Stimulated activated naive CD4-positive, alpha-beta T cell treated with Interleukin-2 at 50 U/mL for 16 hours (primary cell): ENCODE measurements around the gene GNB1.

Experiments used
- DNase-seq: peaks from one replicate; lab custom pipeline; 2025; lab: John Stamatoyannopoulos, UW

GNB1 gene

DNA sequence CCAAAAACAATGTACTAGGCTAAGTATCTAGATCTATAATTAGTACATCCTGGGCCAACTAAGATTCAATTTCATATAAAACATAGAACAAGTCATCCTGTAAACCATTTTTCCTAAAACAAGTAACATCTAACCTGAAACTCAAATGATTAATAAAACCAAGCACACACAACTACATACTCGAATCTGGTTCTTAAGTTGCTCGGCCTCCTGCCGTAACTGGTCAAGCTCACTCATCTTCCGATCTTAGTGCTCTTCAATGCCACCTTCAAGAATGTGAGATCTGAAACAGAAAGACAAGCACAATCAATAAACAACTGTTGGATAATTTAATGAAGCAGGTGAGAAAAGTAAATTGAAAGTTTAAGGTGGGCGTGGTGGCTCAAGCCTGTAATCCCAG lies 65.7 kb downstream of the GNB1 start:
- DNase-seq: no peak

DNA sequence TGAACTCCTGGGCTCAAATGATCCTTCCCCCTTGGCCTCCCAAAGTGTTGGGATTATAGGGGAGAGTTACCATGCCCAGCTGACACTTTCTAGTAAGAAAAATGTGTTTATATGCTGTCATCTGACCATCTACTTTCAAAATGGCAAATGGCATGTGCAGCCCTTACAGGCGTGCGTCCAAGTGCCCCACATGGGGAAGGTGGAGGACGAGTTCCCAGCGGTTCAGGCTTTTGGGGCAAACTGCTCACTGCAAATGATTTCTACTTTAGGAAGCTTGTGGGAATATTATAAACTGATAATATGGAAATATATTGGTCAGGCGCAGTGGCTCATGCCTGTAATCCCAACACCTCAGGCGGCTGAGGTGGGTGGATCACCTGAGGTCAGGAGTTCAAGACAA lies 71.1 kb downstream of the GNB1 start:
- DNase-seq: no peak

DNA sequence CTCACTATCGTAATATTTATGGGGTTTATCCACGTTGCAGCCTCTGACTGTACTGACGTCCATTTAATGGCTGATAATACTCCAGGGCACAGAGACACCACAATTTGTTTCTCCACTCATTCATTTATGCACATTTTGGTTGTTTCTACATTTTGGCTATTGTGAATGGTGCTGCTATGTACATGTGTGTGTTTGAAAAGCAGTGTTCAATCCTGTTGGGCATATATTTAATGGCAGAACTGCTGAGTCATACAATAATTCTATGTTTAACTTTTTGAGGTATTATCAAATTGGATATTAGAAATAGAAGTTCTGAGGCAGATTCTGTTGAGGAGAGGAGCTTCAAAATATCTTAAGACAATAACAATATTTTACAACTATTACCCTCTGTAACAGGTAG lies 73.7 kb downstream of the GNB1 start:
- no peak for DNase-seq

DNA sequence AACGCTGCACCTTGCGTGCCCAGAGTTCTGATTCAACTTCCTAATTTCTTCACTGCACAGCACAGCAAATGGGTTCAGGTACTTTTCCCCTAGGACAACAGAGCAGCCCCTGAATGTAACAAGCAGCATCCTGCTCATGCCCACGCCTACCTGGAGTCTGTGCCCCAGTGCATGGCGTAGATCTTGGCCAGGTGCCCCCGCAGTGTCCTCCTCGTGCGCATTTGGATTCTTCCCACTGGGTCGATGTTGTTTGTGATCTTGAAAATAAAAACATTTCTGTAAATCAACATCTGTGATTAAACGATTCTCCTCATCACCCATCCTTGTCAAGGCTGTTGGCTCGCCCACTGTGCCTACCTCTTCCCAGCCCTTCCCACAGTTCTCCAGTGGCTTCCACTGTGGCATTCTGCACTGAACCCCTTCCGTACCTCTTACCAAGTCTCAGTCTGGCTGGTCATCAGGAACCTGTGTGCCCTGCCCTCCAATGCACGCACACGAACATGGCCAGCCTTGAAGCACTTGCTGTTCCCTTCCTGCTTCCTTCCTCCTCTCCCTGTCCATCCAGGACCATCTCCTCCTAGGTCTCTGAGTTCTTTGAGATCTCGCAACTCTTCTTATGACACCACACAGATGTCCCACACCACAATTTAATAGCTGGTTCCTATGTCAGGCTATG lies 75.1 kb downstream of the GNB1 start:
- no peak for DNase-seq

DNA sequence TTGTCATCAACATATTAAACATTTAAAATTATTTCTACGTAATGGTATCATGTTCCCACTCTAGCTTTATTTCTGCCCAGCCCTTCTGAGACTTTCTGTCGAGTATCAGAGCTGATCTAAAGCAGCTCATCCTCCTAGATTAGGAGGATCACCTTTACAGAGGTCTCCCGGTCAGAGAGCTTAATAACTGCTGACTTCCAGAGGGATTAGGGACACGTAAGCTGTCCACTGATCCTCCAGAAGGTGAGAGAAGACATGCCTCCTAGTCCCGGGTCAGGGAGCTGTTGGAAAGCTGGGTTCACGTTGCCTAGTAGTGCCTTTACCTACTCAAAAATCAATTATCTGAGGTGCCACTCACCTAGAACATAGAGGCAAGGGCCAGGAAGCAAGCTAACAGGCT lies 81.4 kb downstream of the GNB1 start:
- no peak for DNase-seq

DNA sequence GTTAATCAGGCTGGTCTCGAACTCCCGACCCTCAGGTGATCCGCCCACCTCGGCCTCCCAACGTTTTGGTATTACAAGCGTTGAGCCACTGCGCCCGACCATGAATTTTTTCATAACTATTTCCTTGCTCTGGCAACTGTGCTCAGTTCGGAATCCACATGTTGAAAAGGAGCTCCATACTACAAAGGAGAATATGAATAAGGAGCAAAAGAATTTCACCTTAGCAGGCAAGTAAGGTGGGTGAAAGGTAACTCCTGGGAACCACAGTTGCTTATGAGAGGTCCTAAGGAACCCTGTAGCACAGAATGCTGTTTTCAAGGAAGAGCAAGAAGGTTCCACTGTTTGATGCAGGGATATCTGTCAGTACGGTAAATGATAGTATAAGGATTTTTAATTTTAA lies 82.7 kb downstream of the GNB1 start:
- DNase-seq: no peak

DNA sequence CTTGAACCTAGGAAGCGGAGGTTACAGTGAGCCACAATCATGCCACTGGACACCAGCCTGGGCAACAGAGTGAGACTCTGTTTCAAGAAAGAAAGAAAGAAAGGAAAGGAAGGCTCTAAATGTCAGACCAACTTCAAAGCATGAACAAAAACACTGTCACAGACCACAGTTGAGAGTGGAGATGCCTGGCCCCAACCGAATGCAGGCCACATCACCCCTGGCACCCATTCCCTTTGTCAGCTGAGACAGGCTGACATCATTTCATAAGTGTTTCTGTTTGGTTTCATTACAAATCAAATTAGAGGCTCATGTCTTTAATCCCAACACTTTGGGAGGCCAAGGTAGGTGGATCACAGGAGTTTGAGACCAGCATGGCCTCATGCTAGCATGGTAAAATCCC lies 84.0 kb downstream of the GNB1 start:
- DNase-seq: no peak

DNA sequence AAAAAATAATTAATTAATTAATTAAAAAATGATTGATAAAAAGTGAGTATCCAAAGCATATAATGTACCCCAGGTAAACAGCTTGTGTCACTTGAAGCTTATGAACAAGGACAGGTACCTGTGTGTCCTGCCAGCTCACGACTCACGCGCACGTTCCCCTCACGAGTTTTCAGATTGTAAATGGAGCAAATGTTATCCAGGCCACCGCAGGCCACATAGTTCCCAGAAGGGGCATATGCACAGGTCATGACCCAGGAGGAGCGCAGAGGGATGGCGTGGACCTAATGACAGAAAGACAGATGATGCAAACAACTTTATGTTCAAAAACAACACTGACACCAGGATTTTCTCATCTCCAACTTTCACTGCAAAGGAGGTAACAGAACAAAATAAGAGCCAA lies 86.6 kb downstream of the GNB1 start:
- no peak for DNase-seq

DNA sequence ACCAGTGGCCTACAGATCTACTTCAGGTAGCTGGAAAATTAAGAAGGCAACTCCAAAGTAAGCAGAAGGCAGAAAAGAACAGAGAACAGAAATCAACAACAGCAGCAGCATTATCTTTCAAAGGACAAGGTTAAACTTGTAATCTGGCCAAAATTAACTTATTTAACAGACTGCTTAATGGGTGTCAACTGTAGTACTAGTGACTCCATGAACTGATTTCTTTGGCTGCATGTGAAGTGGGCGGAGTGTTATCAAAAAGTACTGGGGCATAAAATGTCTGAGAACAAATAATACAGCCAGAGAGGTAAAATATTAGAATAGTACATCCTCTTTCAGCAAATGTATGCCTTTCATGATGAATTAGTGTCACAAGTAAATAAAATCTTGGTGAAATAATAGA lies 88.0 kb downstream of the GNB1 start:
- DNase-seq: no peak

DNA sequence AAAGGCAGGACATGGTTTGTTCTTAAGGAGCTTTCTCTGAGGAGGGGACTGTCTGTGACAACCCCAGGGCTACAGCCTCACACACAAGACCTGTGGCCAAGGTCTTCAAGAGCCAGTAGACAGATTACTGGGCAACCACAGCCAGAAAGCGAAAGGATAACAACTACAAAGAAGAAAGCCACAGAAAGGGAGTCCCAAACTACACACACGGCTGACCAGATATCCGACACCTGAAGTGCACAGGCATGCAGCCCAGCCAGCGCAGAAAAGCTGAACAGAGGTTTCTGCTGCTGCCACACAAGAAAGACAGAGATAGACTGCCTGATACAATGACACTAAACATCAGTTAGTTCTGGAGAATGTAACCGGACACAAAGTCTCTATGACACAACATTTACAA lies 91.2 kb downstream of the GNB1 start:
- DNase-seq: no peak

DNA sequence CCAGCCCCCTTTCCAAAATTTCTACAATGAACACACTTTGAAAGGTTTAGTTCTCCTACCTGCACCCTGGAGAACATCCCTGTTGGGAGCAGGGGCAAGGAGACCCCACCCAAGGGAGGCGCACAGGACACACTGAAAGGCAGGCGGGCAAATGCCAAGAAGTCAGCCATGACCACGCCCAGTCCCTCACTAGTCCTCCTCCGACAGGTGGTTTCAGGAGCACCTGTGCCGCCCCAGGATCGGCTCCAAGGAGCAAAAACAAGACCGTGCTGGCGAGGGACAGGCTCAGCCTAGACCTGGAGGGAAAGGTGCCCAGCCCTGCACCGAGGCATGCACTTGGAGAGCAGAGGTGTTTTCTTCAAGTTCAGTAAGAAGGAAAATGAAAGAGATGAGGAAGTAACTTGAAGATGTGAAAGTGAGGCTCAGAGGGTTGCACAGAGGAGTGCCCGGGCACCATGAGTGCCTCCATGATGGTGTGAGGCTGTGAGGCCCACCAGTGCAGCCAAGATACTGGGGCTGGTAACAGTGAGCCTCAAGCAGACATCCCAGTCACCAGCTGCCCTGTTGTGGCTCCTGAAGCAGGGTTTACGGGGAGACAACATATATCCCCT lies 93.1 kb downstream of the GNB1 start:
- no peak for DNase-seq

DNA sequence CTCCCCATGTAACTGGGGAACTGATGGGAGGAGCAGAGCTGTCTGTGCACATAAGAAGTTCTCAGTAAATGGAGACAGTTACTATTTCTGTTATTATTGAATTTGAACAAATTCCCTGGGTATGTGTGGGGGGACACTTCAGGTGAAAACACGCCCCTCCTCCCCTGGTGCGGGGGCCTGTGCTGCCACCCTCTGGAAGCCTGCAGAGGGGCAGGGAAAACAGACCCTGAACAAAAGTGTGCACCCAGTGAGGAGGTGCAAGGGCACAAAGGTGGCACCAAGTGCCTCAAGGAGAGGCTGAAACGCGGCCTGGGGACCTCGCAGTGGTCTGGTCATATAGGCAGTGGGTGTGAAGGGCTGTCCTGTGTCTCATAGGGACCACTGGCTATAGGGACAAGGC lies 94.4 kb downstream of the GNB1 start:
- no peak for DNase-seq

DNA sequence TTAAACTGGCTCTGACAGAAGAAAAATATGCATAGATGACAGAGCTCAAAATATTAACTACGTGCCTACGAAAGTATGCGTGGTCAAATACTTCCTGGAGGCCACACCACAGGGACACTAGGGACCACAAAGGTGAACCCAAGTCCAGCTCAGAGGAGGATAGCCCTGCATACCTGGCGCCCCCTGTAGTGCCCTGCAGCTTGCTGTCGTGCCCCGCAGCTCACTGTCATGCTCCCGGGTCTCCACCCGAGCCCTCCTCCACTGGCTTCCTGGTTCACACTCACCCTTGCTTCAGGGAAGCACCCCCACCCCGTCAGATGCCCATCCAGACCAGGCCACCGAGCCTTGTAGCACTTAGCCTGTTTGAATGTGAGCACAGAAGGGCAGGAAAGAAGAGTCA lies 95.9 kb downstream of the GNB1 start:
- DNase-seq: no peak

DNA sequence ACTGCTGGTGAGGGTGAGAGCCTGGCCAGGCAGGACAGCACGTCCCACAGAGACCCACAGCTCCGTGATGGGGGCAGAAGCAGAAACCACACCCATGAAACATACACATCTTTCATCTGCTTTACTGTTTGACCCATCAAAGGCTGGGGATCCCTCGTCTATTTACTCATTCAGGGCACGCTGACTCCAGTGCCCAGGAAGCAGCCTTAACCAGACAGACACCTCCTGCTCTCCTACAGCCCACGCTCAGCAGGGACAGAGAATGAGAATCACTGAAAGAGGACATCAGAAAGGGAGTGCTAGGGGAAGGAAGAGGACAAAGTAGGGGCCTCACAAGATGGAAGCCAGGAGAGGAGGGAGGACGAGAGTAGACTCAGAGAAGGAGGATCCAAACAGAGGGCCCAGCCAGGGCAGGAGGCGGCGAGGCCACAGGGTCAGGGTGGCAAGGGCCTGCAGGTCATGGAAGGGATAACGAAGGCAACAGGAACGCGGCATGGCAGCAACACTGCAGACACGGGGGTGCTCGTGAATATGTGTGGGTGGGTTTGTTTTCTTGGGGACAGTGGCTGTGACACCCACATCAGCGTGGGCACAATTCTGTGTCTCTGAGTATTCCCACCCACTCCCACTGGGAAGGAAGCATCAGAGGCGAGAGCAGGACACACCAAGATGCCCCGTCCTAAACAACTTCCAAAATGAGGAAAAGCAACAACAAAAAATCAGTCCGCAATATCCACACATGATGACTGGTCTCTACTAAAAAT lies 97.2 kb downstream of the GNB1 start:
- DNase-seq: no peak

DNA sequence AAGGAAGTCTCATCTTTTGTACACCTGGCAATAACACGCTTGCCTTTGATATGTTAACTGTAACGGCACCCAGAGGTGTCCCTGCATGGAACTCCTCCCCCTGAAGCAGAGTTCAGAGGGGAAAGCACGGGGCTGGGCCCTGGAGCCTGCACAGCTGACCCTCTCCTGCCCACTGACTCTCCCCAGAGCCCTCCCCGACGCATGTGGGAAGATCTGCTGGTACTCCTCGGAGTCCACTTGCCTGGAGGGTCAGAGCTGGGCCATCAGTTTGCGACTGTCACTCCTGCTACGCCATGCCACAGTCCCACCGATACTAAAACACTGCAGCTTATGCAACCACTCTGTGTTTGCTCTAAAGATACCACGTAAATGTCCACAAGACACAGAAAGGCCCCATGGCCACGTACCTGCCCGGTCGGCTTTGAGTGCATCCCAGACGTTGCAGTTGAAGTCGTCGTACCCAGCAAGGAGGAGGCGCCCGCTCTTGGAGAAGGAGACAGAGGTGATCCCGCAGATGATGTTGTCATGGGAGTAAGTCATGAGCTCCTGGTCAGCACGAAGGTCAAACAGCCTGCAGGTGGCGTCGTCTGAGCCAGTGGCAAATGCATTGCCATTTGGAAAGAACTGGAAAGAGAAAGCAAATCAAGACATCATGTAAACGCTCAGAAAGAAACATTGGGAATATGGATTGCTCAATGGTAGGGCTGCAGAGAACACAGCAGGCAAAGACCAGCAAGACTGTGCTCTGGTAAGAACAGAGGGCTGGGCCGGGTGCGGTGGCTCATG lies 102.0 kb downstream of the GNB1 start:
- DNase-seq: no peak

DNA sequence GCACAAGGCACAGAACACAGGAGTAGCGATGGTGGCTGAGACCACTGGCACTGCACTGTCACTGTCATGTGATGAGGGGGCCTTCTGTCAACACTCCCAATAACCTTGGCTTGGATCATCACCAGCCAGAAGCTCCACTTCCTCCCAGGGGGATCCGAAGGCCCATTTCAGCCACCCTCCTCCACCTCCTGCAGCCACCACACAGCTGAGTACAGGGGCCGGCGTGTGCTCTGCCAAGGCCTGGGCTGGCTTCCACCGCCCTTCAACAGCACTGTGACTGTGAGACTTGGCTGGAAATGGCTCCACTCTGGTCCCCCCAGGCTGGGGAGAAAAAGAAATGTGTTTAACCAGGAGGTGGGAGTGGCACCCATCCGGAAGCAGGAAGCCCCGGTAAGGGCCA lies 102.8 kb downstream of the GNB1 start:
- DNase-seq: no peak

DNA sequence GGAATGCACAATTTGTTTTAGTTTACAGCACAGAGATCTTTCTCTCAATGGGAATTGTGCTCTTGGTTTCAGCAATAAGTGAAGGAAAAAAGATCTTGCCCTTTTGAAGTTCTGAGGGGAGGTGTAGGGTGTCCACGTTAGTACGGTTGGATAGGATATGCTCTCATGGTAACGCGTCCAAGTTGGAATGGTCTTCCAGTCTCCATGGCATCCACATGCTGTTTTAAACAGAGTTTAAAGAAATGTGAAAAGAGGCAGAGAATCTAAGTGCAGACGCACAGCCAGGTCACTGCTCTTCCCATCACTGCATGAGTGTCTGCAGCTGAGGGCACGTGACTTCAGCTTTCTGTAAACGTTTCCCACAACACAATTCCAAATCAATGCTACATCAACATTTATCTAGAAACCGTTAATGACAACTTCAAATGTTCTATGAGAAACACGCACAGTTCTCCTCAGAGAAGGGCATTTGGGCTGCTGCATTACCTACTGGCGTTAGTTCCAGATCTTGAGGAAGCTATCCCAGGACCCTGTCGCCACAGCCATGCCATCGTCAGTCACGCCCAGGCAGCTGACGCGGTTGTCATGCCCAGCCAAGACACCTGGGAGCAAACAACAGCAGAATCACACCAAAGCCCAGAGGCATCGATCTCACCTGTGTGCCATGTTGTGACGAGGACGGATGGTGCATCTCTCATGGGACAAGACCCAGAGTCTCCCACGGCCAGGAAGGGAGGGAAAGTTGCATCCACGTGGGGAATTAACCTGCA lies 103.9 kb downstream of the GNB1 start:
- DNase-seq: no peak

DNA sequence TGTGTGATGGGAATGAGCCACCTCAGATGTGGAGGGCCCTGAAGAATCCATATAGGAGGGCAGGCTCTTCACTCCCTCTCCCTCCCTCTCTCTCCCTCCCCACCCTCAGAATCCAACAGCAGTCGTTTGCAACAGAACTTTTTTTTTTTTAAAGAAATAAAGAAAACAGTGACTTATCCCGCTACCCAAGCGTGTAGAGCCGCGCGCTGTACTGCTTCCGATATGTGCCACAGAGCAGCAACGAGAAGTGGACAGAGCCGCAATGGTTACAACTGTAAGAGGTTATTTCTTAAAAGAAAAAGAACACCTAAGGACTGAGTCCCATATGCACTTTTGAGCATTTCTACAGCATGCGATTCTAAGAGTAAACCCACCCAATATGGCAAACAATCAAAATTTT lies 105.2 kb downstream of the GNB1 start:
- no peak for DNase-seq

DNA sequence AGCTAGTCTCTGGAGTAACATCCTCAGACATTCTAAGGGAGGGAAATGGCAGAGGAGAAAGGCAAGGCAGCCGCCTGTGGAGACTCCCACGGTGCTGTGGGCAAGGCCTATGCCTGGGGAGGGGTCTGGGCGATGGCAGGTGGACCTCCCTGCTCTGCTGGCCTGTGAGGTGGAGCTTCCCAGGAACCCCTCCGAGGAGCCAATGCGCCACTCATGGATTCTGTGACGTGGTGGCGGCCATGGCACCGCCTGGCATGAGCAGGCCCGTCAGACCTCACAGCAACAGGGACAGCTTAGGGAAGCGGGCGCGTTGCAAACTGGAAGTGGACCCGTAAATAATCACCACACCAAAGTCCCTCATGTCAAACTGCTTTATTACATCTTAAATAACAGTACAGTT lies 106.0 kb downstream of the GNB1 start:
- no peak for DNase-seq

DNA sequence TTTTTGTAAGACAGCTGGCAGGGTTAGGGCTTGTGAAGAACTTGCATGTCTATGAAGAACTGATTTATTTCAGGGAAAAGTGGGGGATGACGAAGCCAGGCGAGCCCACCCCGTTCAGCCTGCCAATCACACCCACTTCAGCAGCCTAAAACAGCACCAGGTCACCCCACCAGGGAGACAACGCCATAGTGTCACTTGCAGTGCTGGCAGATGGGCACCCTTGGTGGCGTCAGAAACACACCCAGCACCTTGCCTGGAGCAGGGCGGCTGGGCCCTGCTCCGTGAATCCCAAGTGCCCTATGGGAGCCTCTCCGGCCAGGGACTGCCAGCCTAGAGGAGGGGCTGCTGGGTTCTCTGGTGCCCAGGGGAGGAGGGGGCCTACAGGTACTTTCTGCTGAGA lies 107.6 kb downstream of the GNB1 start:
- no peak for DNase-seq

DNA sequence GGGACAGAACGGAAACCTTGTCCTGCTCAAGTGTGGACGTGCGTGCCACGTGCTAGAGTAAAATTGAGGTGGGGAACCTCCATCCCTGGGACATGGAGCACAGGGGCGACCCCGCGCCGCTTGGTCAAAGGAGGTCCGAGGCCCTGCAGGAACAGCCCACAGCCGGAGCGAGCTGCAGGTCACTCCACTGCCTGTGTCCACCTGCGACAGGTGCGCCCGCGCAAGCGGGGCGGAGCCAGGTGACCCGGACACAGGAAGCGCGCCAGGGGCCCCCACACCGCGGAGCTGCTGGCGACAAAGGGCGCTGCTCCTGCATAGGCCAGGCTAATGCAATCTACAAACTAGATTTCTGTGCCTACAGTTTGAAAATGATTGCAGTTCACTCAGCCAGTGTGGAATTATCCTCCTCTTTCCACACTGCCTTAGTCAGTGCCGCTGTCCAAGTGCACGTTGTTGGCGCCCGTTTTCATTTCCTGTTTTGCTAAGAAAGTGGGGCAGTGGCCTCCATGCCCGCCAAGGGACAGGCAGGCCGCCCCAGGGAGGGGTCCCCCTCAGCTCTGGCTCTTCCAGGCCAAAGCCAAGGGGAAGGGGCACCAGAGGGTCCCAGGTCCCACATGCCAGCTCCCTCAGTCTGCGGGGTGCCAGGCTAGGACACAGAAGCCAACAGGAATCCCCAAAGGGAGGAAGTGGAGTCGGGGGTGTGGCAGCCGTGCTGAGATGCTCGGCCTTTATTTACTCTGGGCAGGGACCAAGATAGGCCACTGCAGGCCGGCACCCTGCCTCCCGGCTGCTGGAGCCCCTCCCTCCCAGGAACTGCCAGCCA lies 108.3 kb downstream of the GNB1 start:
- no peak for DNase-seq
